Thyroid gland (tissue), 4 donors: ENCODE data around the gene RAB11FIP4. TPM values are rescaled to one million over a fixed set of nuclear protein-coding genes. Genes with fewer than 3 reads are reported as not detected.

Experiments used
- DNase-seq, 2 donors: peaks; one replicate each; pipeline ENCODE4 v3.0.0-alpha.2; 2019
- H3K27ac ChIP-seq, 3 donors: fragments of 200-600 bp; sonication (generic); 1 replicate in 2 of 3; 2 replicates in 1 of 3; pipeline ENCODE4 v1.5.1; 2016 to 2019; ENCODE audit warnings: mild to moderate bottlenecking in 1 of 3, moderate library complexity in 1 of 3
- H3K27me3 ChIP-seq: fragments of 200-600 bp; sonication (generic); one replicate; pipeline ENCODE4 v1.5.1; 2019
- H3K36me3 ChIP-seq, 2 donors: fragments of 200-600 bp; sonication (generic); one replicate each; pipeline ENCODE4 v1.5.1; 2016 to 2019
- H3K4me1 ChIP-seq, 2 donors: fragments of 200-600 bp; sonication (generic); one replicate each; pipeline ENCODE4 v1.5.1; 2017 to 2019
- H3K4me3 ChIP-seq, 3 donors: fragments of 200-600 bp; sonication (generic); replicated peaks in 1 of 3; 1 replicate in 2 of 3; 2 replicates in 1 of 3; pipeline ENCODE4 v1.5.1; 2016; ENCODE audit warnings: mild to moderate bottlenecking in 1 of 3
- H3K9me3 ChIP-seq: fragments of 200-600 bp; sonication (generic); one replicate; pipeline ENCODE4 v1.5.1; 2017
- POLR2A ChIP-seq, 2 donors: fragments of 450-650 bp; IDR thresholded peaks; one replicate each; pipeline ENCODE4 v1.6.1; 2017; ENCODE audit warnings: antibody characterized with exemption in 2 of 2, mild to moderate bottlenecking in 2 of 2, moderate library complexity in 1 of 2
- WGBS, 2 donors: methylation state at CpG; one replicate each; pipeline ENCODE4 v1.1.5; 2017; 5-methylcytosine and 5-hydroxymethylcytosine counted together
- intact Hi-C: fragments of 100-400 bp; cut with DNase I; formaldehyde crosslinking; loops from one replicate; pipeline ENCODE4 v1.15.1; 2023
- total RNA-seq, 4 donors: library from RNA; depleted of rRNA; stranded (reverse); fragments of >200 nt; gene quantifications; one replicate each; pipeline ENCODE4 v1.2.3, GENCODE V29; 2016
- TF ChIP-seq, protein P1 (sequence below), 6 experiments: fragments of 200-600 bp in 3 of 6; fragments of 450-650 bp in 3 of 6; sonication (generic) in 3 of 6; IDR thresholded peaks; one replicate each; pipeline ENCODE4 v1.5.1; 2016 to 2019; ENCODE audit warnings: antibody characterized with exemption in 6 of 6, mild to moderate bottlenecking in 2 of 6, inconsistent platforms in 1 of 6, moderate library complexity in 1 of 6

RAB11FIP4 gene
- total RNA-seq, 4 donors from 2014 or later: 21.1 to 44.5 (median 24.9) TPM

DNA sequence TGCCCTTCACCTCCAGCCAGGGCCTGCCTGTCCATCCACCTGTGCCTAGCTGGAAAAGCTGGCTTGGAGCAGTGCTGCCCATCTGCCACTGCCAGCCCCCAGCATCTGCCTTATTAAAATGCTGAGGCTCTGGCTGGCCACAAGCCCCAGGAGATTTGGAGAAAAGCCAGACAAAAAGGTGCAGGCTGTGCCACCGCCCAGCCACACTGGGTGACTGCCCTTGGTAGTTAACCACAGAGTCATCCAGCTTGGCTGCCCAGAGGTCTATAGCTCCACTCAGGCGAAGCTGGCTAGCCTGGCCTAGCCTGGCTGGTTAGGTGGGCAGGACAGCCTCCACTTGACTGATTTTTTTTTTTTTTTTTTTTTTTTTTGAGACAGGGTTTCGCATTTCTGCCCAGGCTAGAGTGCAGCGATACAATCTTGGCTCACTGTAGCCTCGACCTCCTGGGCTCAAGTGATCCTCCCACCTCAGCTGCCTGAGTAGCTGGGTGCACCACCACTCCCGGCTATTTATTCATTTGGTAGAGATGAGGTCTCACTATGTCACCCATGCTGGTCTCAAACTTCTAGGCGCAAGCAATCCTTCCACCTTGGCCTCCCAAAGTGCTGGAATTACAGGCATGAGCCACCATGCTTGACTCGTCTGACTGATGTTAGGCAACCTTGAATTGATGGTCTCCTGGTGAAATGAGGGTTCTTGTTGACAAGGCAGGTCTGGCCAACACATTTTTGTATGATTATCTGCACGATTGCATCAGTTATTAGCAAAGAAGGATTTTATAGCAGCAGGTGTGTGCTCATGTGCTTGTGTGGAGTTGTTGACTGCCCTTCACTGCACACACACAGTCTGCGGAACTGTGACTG lies 103.8 kb downstream of the RAB11FIP4 start:
- TF ChIP-seq, protein P1, sequence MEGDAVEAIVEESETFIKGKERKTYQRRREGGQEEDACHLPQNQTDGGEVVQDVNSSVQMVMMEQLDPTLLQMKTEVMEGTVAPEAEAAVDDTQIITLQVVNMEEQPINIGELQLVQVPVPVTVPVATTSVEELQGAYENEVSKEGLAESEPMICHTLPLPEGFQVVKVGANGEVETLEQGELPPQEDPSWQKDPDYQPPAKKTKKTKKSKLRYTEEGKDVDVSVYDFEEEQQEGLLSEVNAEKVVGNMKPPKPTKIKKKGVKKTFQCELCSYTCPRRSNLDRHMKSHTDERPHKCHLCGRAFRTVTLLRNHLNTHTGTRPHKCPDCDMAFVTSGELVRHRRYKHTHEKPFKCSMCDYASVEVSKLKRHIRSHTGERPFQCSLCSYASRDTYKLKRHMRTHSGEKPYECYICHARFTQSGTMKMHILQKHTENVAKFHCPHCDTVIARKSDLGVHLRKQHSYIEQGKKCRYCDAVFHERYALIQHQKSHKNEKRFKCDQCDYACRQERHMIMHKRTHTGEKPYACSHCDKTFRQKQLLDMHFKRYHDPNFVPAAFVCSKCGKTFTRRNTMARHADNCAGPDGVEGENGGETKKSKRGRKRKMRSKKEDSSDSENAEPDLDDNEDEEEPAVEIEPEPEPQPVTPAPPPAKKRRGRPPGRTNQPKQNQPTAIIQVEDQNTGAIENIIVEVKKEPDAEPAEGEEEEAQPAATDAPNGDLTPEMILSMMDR (IDR thresholded peaks at IDR 0.05): no peak
- no peak for TF ChIP-seq POLR2A (IDR thresholded peaks at IDR 0.05)
- H3K4me3 ChIP-seq: no peak overlapping the region
- no peaks in the 10 kb centered on the region for H3K27me3 ChIP-seq
- WGBS, 2 donors: 67 to 75% methylated on average over 10 of the region's 10 CpGs
- H3K9me3 ChIP-seq: no peaks in the 10 kb centered on the region
- DNase-seq: peak; percentile 91 to 92
- H3K27ac ChIP-seq: peak overlapping the region; percentile 60 to 86 (median 68)
- peaks cover 39 to 75% of the 10 kb centered on the region in 2 donors for H3K4me1 ChIP-seq
- intact Hi-C loops: no loop called here
- no peaks in the 10 kb centered on the region for H3K36me3 ChIP-seq

DNA sequence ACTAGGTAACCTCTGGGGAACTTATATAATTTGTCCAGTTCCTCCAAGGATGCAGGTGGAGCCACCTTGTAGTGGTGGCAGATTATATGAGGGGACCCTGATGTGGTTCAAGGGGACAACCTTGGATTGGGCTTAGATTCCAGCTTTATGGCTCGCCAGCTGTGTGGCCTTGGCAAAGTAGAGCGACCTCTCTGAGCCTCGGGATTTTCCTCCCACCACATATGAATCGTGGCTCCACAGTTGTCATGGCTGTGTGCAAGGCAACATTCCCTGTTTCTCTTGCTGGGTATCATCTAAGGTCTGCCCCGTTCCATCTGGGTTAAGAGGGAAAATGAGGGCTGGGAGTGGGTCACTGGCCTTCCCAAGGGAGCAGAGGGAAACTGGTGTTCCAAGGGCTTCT lies 104.6 kb downstream of the RAB11FIP4 start:
- H3K9me3 ChIP-seq: no peaks in the 10 kb centered on the region
- 89% methylated on average over 5 of the region's 5 CpGs for WGBS, 2 donors

DNA sequence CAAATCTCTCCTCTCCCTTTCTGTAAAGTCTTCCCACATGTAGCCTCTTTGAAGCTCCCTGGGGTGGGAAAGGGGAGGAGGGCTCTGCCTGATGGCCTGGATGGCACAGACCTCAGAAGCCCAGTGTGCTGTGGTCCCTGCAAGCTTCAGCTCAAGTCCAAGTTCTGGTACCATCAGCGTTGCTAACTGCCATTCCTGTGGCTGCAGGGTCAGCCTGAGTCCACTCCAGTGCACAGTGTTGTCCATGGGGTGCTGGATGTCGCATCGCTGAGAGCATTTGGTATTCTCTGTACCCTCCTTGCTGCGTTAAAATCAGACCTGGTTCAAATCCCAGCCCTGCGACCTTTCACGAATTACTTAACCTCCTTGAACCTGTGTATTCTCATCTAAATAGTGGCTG lies 105.1 kb downstream of the RAB11FIP4 start:
- H3K36me3 ChIP-seq: no peaks in the 10 kb centered on the region

More for the DNA sequence above, 104.6 kb downstream of the RAB11FIP4 start:
- peaks cover 45 to 82% of the 10 kb centered on the region in 2 donors for H3K4me1 ChIP-seq
- no peak overlapping the region for H3K4me3 ChIP-seq
- DNase-seq: no peak
- intact Hi-C loops: no loop called here
- TF ChIP-seq, protein P1 (IDR thresholded peaks at IDR 0.05): no peak
- no peak for TF ChIP-seq POLR2A (IDR thresholded peaks at IDR 0.05)
- H3K36me3 ChIP-seq: no peaks in the 10 kb centered on the region
- no peaks in the 10 kb centered on the region for H3K27me3 ChIP-seq
- H3K27ac ChIP-seq: peak overlapping the region in 1 of 3 donors; percentile 86

DNA sequence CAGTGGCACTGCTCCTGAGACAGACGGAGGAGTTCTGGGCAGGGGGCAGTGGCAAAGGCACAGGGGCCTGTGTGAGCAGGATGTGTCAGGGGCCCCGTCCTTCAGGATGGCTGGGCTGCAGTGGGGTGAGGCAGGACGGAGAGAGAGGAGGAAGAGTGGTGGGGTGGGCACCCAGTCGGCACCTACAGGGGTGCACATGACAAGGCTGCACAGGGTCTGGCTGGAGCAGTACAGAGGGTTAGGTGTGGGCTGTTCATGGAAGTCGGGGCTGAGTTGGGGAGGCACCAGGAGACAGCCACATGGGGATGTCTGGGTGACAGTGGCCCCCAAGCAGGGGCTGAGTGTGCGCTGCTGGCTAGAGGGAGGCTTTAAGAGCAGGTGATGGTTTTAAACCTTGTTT lies 106.0 kb downstream of the RAB11FIP4 start:
- WGBS, 2 donors: 80 to 81% methylated on average over 6 of the region's 6 CpGs
- H3K4me1 ChIP-seq: peaks cover 45 to 80% of the 10 kb centered on the region in 2 donors

More for the DNA sequence above, 105.1 kb downstream of the RAB11FIP4 start:
- no peak overlapping the region for H3K4me3 ChIP-seq
- no peak for DNase-seq
- no peaks in the 10 kb centered on the region for H3K27me3 ChIP-seq
- TF ChIP-seq, protein P1 (IDR thresholded peaks at IDR 0.05): no peak
- TF ChIP-seq POLR2A (IDR thresholded peaks at IDR 0.05): no peak
- H3K27ac ChIP-seq: no peak overlapping the region
- no peaks in the 10 kb centered on the region for H3K9me3 ChIP-seq
- H3K4me1 ChIP-seq: peaks cover 45 to 82% of the 10 kb centered on the region in 2 donors
- intact Hi-C loops: no loop called here
- WGBS, 2 donors: 81 to 95% methylated on average over 6 of the region's 6 CpGs

More for the DNA sequence above, 106.0 kb downstream of the RAB11FIP4 start:
- no peak for DNase-seq
- Histone ChIP-seq H3K36me3 (no peaks in the 10 kb centered on the region), H3K9me3 (no peaks in the 10 kb centered on the region), H3K4me3 (no peak overlapping the region), H3K27ac (peak overlapping the region in 1 of 3 donors; percentile 81), H3K27me3 (no peaks in the 10 kb centered on the region)
- no peak for TF ChIP-seq POLR2A (IDR thresholded peaks at IDR 0.05)
- TF ChIP-seq, protein P1 (IDR thresholded peaks at IDR 0.05): no peak
- intact Hi-C loops: no loop called here
